Retinal pigment epithelial cell (primary cell): ENCODE results near the gene SPOCK3.
A peak's percentile ranks its signal among the peaks of the same experiment; 100 is the strongest.

Experiments used
- DNase-seq: peaks from one replicate; pipeline ENCODE4 v3.0.0-alpha.2; 2010; ENCODE audit warnings: low read depth
- H3K4me3 ChIP-seq: 2 replicates; pipeline ENCODE4 v1.5.1; 2011; ENCODE audit warnings: mild to moderate bottlenecking, low read length, control low read depth, moderate library complexity
- TF ChIP-seq, protein P1 (sequence below): conservative IDR thresholded peaks from 2 replicates; pipeline ENCODE4 v1.5.1; 2011; ENCODE audit warnings: low read depth, low read length, control low read depth, inconsistent platforms

The SPOCK3 gene

DNA sequence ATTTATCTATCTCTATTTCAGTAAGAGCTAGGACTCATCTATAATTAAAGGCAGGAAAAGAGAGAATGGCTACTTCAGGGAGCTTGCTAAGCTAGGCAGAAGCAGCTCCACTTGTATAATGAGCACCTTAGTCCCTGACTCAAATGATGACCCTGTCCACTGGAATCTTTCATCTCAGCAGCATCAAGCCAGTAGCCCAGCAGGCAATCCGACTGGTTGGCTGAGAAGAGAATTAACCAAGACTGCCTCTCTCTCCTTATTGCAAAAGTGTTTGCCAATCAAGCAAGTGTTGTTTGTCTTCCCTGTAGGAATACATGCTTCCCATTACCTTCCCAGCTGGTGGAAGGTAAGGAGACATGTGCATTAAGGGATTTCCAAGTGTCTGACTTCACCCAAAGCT is 3.9 kb upstream of the SPOCK3 start:
- TF ChIP-seq, protein P1, sequence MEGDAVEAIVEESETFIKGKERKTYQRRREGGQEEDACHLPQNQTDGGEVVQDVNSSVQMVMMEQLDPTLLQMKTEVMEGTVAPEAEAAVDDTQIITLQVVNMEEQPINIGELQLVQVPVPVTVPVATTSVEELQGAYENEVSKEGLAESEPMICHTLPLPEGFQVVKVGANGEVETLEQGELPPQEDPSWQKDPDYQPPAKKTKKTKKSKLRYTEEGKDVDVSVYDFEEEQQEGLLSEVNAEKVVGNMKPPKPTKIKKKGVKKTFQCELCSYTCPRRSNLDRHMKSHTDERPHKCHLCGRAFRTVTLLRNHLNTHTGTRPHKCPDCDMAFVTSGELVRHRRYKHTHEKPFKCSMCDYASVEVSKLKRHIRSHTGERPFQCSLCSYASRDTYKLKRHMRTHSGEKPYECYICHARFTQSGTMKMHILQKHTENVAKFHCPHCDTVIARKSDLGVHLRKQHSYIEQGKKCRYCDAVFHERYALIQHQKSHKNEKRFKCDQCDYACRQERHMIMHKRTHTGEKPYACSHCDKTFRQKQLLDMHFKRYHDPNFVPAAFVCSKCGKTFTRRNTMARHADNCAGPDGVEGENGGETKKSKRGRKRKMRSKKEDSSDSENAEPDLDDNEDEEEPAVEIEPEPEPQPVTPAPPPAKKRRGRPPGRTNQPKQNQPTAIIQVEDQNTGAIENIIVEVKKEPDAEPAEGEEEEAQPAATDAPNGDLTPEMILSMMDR, result no peak
- DNase-seq, result no peak

DNA sequence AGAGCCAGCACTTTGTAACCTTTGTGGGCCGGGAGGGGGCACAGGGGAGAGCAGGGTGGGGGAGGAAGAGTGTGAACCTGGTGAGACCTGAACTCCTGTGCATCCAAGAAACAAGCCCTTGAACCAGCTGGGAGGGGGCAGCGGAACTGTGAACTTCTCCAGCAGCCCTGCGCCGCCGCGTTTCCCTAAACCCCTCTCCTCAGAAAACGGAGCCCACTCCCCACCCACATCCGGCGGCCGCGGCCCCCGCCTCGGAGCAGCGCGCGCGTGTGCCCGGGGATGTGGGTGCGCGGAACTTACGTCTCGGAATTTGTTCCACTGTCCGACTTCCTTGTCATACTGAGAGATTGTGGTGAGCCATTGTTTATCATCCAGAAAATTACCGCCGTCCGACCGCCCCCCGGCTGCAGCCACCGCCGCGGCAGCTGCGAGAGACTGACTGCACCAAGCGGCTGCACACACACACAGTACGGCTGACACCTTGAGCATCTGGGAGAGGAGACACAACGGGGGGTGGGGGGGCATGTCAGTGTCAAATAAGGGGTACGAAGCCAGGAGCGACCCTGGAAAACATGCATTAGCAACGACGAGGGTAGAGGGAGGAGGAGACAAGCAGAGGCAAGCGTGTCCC is 494 bp downstream of the SPOCK3 start:
- H3K4me3 ChIP-seq, result peak overlapping the region; percentile 88
- TF ChIP-seq, protein P1, result no peak
- DNase-seq, result no peak

More for the DNA sequence above, 3.9 kb upstream of the SPOCK3 start:
- no peak overlapping the region for H3K4me3 ChIP-seq

DNA sequence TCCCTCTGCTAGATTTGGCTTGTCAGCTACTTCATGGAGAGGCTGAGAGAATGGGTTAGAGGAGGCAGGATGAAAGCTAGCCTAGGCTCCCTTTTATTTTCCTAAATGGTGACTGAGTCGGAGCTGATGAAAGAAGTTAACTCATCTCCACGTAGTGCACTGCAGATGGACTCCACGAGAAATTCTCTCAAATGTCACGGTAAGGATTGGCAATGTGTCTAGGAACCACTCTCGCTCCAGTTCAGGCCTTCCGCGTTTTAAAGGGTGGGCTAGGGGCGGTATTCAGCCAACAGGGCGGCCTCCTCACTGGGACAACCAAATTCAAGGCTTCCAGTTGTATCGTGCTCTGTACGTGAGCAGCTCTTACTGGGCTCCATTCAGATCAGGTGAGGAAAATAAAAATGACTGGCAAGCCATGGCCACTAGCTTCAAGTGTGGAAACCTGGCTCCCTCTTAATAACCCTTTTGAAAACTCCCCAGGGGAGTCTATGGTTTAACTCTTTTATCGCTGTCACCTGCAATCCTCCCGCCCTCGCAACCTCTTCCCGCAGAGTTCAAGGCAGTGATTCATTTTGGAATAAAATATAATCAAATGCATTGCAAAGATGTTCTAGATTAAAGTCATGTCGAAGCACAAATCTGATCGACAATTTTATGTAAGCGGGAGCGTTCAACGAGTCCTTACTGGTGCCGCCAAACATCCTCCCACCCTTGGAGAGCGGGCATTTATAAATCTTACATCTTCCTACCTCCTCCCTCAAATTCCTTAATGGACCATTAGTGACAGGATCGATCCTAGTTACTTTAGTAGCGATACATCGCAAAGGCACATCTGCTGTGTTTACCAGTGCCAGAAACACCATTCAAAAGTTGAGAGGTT is 1.2 kb downstream of the SPOCK3 start:
- peak overlapping the region; percentile 88 for H3K4me3 ChIP-seq
- no peak for DNase-seq
- TF ChIP-seq, protein P1, result no peak

DNA sequence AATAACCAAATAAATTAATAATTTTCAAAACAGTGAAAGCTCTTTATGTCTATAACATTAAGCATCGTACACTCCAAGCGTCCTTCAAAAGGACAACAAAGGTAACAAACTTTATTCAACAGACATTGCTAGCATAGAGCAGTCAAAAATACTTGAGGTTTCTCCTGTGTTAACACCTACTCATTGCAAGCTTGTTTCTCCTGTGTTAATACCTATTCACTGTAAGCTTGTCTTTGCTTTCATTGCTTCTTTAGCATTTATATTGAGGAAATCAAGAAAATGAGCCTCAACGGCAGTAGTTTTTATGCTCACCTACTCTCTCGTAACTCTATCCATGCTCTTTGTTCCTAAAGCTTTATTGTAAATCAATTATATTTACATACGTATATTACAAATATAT is 3.5 kb downstream of the SPOCK3 start:
- DNase-seq, result no peak
- H3K4me3 ChIP-seq, result no peak overlapping the region
- TF ChIP-seq, protein P1, result no peak

DNA sequence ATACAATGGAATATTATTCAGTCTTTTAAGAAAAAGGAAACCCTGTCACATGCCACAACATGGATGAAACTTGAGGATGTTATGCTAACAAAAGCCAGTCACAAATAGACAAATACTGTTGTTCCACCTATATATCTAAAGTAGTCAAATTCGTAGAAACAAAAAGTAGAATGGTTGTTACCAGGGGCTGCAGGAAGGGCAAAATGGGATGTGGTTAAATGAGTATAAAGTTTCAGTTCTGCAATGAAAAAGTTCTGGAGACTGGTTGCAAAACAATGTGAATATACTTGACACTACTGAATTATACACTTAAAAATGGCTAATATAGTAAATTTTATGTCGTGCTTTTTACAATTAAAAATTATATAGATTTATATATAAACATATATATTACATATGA is 12.2 kb downstream of the SPOCK3 start:
- no peak for DNase-seq
- no peak overlapping the region for H3K4me3 ChIP-seq
- TF ChIP-seq, protein P1, result no peak

DNA sequence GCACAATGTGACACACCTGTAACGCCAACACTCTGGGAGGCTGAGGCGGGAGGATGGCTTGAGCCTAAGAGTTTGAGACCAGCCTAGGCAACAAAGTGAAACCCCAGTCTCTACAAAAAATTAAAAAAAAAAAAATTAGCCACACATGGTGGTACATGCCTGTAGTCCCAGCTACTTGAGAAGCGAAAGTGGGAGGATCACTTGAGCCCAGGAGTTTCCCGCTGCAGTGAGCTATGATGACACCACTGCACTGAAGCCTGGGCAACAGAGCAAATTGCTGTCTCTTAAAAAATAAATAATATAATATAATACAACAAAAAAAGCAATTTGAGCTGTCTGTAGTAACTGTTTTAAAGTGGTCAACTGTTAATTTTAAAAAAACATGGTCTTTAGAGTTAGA is 13.2 kb downstream of the SPOCK3 start:
- H3K4me3 ChIP-seq, result no peak overlapping the region
- no peak for DNase-seq

More for the DNA sequence above, 13.2 kb downstream of the SPOCK3 start:
- TF ChIP-seq, protein P1, result no peak
